GM23338 (cell line): ENCODE data around the gene PTGIS. TPM values are rescaled to one million over a fixed set of nuclear protein-coding genes. Genes with fewer than 3 reads are reported as not detected.

Source experiments
- ATAC-seq: fragments of 200-7000 bp; cut with Tn5 transposase; 3 replicates; pipeline ENCODE4 v1.9.1; 2020
- DNase-seq: peaks from one replicate; pipeline ENCODE4 v3.0.0-alpha.2; 2015; ENCODE audit warnings: low spot score
- H2AFZ ChIP-seq: fragments of 200-600 bp; sonication (generic); 2 replicates; pipeline ENCODE4 v1.8.0; 2016; ENCODE audit warnings: antibody characterized with exemption, mild to moderate bottlenecking, moderate library complexity
- H3F3A ChIP-seq: fragments of 200-600 bp; sonication (generic); replicated peaks from 2 replicates; pipeline ENCODE4 v1.8.0; 2017; ENCODE audit warnings: antibody characterized with exemption, mixed run types, low read depth
- H3K27ac ChIP-seq: fragments of 200-600 bp; sonication (generic); 2 replicates; pipeline ENCODE4 v1.6.1; 2016; ENCODE audit warnings: low read depth
- H3K27me3 ChIP-seq: fragments of 200-600 bp; sonication (generic); 2 replicates; pipeline ENCODE4 v1.8.0; 2016; ENCODE audit warnings: mild to moderate bottlenecking, mixed run types, moderate library complexity; ENCODE audit not compliant: insufficient read depth
- H3K36me3 ChIP-seq: fragments of 200-600 bp; sonication (generic); 2 replicates; pipeline ENCODE4 v1.8.0; 2016; ENCODE audit warnings: mild to moderate bottlenecking; ENCODE audit not compliant: insufficient read depth
- H3K4me1 ChIP-seq: fragments of 200-600 bp; sonication (generic); 2 replicates; pipeline ENCODE4 v1.8.0; 2016; ENCODE audit warnings: mild to moderate bottlenecking, moderate library complexity; ENCODE audit not compliant: insufficient read depth
- H3K4me2 ChIP-seq: fragments of 200-600 bp; sonication (generic); 2 replicates; pipeline ENCODE4 v1.7.1; 2017; ENCODE audit warnings: mixed run types
- H3K4me3 ChIP-seq: fragments of 200-600 bp; sonication (generic); 2 replicates; pipeline ENCODE4 v1.6.1; 2016; ENCODE audit warnings: mixed run types
- H3K79me2 ChIP-seq: fragments of 200-600 bp; sonication (generic); replicated peaks from 2 replicates; pipeline ENCODE4 v1.8.0; 2017; ENCODE audit warnings: mild to moderate bottlenecking; ENCODE audit not compliant: insufficient read depth
- H3K9me2 ChIP-seq: fragments of 200-600 bp; sonication (generic); 2 replicates; pipeline ENCODE4 v1.8.0; 2017; ENCODE audit not compliant: insufficient read depth
- H4K20me1 ChIP-seq: fragments of 200-600 bp; sonication (generic); replicated peaks from 2 replicates; pipeline ENCODE4 v1.8.0; 2017; ENCODE audit warnings: mild to moderate bottlenecking; ENCODE audit not compliant: insufficient read depth
- H3K27ac Mint-ChIP-seq: 2 replicates; pipeline ENCODE4 v1.8.0; 2020; ENCODE audit warnings: inconsistent platforms, mild to moderate bottlenecking, moderate library complexity, mixed read lengths
- H3K27me3 Mint-ChIP-seq: 3 replicates; pipeline ENCODE4 v1.8.0; 2022; ENCODE audit warnings: low read depth, mild to moderate bottlenecking, moderate library complexity, mixed read lengths, inconsistent platforms; ENCODE audit not compliant: insufficient read depth, poor library complexity
- H3K36me3 Mint-ChIP-seq: 3 replicates; pipeline ENCODE4 v1.8.0; 2021; ENCODE audit warnings: low read depth, mild to moderate bottlenecking, inconsistent platforms, moderate library complexity, mixed read lengths
- H3K4me1 Mint-ChIP-seq: 3 replicates; pipeline ENCODE4 v1.8.0; 2020; ENCODE audit warnings: mild to moderate bottlenecking, inconsistent platforms, mixed read lengths
- H3K4me3 Mint-ChIP-seq: 3 replicates; pipeline ENCODE4 v1.8.0; 2021; ENCODE audit warnings: moderate library complexity, mild to moderate bottlenecking, inconsistent platforms, mixed read lengths
- H3K9me3 Mint-ChIP-seq: 3 replicates; pipeline ENCODE4 v1.8.0; 2020; ENCODE audit warnings: moderate library complexity, mild to moderate bottlenecking, inconsistent platforms, mixed read lengths
- CREB1 ChIP-seq: fragments of 250-450 bp; sonication (Bioruptor Pico); IDR thresholded peaks from 2 replicates; pipeline ENCODE4 v1.5.0; 2020; ENCODE audit warnings: low read depth, mild to moderate bottlenecking, moderate library complexity
- EZH2 ChIP-seq: fragments of 200-600 bp; sonication (generic); IDR thresholded peaks from one replicate; pipeline ENCODE4 v1.8.0; 2017; ENCODE audit warnings: antibody characterized with exemption, mild to moderate bottlenecking, low read depth; ENCODE audit not compliant: unreplicated experiment
- EZH2phosphoT487 ChIP-seq: fragments of 200-600 bp; sonication (generic); IDR thresholded peaks from one replicate; pipeline ENCODE4 v1.8.1; 2018; ENCODE audit warnings: antibody characterized with exemption; ENCODE audit not compliant: unreplicated experiment
- JUNB ChIP-seq: IDR thresholded peaks from one replicate; pipeline ENCODE4 v1.6.1; 2016; ENCODE audit warnings: antibody characterized with exemption; ENCODE audit not compliant: unreplicated experiment
- NANOG ChIP-seq: IDR thresholded peaks from 2 replicates; pipeline ENCODE4 v1.6.1; 2016; ENCODE audit warnings: antibody characterized with exemption, borderline replicate concordance
- POLR2AphosphoS5 ChIP-seq: IDR thresholded peaks from 2 replicates; pipeline ENCODE4 v1.6.1; 2016; ENCODE audit warnings: antibody characterized with exemption, low read depth
- STAT1 ChIP-seq: IDR thresholded peaks from one replicate; pipeline ENCODE4 v1.6.1; 2016; ENCODE audit warnings: antibody characterized with exemption; ENCODE audit not compliant: unreplicated experiment
- ZNF114 ChIP-seq: fragments of 250-450 bp; sonication (Bioruptor Pico); IDR thresholded peaks from 2 replicates; pipeline ENCODE4 v1.5.0; 2020; ENCODE audit warnings: mild to moderate bottlenecking, moderate library complexity
- ZNF331 ChIP-seq: fragments of 250-450 bp; sonication (Bioruptor Pico); IDR thresholded peaks from 2 replicates; pipeline ENCODE4 v1.5.0; 2020; ENCODE audit warnings: low read depth, mild to moderate bottlenecking, moderate library complexity
- polyA plus RNA-seq: library from polyadenylated mRNA; unstranded; fragments of >200 nt; fragmentation: Nextera tagmentation; extraction: Ambion mirVana; gene quantifications from 2 replicates; pipeline ENCODE4 v1.2.1, GENCODE V29; 2016
- total RNA-seq: library from RNA; depleted of rRNA; stranded (reverse); fragments of >200 nt; shearing (Covaris generic); gene quantifications from 2 replicates; pipeline ENCODE4 v1.2.3, GENCODE V29; 2014
- TF ChIP-seq, protein P1 (sequence below): IDR thresholded peaks from 2 replicates; pipeline ENCODE4 v1.6.1; 2016; ENCODE audit warnings: antibody characterized with exemption
- TF ChIP-seq, protein P2 (sequence below): fragments of 250-450 bp; sonication (Bioruptor Pico); IDR thresholded peaks from 2 replicates; pipeline ENCODE4 v1.5.0; 2020; ENCODE audit warnings: mild to moderate bottlenecking, moderate library complexity
- TF ChIP-seq, protein P3 (sequence below): IDR thresholded peaks from one replicate; pipeline ENCODE4 v1.6.1; 2018; ENCODE audit warnings: antibody characterized with exemption; ENCODE audit not compliant: unreplicated experiment
- TF ChIP-seq, protein P4 (sequence below), 2 experiments: fragments of 200-600 bp in 1 of 2; sonication (generic) in 1 of 2; conservative IDR thresholded peaks; 2 replicates each; pipeline versions ENCODE4 v1.5.1 to v1.6.1; 2016 to 2017; ENCODE audit warnings: antibody characterized with exemption in 2 of 2, low read depth in 2 of 2, mild to moderate bottlenecking in 2 of 2, moderate library complexity in 1 of 2

PTGIS gene
- total and polyA plus RNA-seq, 2 experiments from 2014 or later, result 6.6 to 28.7 TPM

DNA sequence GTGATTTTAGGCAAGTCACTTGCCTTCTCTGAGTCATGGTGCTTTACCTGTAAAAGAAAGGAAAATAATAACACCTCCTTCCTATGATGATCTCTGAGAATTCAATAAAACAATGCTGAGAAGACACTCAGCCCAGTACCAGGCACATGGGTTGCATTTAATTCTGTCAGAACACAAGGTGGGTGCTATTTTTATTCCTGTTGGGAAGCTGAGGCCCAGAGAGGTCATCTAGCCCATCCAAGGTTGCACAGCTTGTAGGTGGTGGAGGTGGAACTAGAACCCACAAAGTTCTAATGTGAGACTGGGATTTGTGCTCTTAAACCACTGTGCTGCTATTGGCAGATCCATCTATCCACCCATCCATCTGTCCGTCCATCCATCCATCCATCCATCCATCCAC, 39.6 kb upstream of the PTGIS start:
- Histone ChIP-seq H3K36me3 (no peaks in the 10 kb centered on the region), H3K4me2 (no peak overlapping the region), H4K20me1 (no peaks in the 10 kb centered on the region), H3K9me2 (no peaks in the 10 kb centered on the region), H3K79me2 (no peaks in the 10 kb centered on the region), H2AFZ (no peak overlapping the region), H3K27me3 (no peaks in the 10 kb centered on the region), H3F3A (no peaks in the 10 kb centered on the region), H3K27ac (no peak overlapping the region), H3K4me3 (no peak overlapping the region), H3K4me1 (no peaks in the 10 kb centered on the region; the same call in 1 of the 2 replicates)
- Mint-ChIP-seq H3K27ac (no peak overlapping the region), H3K4me1 (peaks cover 5% of the 10 kb centered on the region; the same call in 2 of the 3 replicates), H3K36me3 (no peaks in the 10 kb centered on the region), H3K4me3 (no peak overlapping the region), H3K27me3 (peaks cover 1% of the 10 kb centered on the region), H3K9me3 (no peaks in the 10 kb centered on the region)
- no peak for DNase-seq
- no peak for ATAC-seq
- TF ChIP-seq ZNF114 (CRISPR knock-in tag) (no peak), EZH2 (no peak), ZNF331 (CRISPR knock-in tag) (no peak), JUNB (no peak), STAT1 (no peak), POLR2AphosphoS5 (no peak), EZH2phosphoT487 (no peak), CREB1 (no peak), NANOG (no peak)
- TF ChIP-seq, protein P1, sequence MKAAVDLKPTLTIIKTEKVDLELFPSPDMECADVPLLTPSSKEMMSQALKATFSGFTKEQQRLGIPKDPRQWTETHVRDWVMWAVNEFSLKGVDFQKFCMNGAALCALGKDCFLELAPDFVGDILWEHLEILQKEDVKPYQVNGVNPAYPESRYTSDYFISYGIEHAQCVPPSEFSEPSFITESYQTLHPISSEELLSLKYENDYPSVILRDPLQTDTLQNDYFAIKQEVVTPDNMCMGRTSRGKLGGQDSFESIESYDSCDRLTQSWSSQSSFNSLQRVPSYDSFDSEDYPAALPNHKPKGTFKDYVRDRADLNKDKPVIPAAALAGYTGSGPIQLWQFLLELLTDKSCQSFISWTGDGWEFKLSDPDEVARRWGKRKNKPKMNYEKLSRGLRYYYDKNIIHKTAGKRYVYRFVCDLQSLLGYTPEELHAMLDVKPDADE, result no peak
- TF ChIP-seq, protein P2, sequence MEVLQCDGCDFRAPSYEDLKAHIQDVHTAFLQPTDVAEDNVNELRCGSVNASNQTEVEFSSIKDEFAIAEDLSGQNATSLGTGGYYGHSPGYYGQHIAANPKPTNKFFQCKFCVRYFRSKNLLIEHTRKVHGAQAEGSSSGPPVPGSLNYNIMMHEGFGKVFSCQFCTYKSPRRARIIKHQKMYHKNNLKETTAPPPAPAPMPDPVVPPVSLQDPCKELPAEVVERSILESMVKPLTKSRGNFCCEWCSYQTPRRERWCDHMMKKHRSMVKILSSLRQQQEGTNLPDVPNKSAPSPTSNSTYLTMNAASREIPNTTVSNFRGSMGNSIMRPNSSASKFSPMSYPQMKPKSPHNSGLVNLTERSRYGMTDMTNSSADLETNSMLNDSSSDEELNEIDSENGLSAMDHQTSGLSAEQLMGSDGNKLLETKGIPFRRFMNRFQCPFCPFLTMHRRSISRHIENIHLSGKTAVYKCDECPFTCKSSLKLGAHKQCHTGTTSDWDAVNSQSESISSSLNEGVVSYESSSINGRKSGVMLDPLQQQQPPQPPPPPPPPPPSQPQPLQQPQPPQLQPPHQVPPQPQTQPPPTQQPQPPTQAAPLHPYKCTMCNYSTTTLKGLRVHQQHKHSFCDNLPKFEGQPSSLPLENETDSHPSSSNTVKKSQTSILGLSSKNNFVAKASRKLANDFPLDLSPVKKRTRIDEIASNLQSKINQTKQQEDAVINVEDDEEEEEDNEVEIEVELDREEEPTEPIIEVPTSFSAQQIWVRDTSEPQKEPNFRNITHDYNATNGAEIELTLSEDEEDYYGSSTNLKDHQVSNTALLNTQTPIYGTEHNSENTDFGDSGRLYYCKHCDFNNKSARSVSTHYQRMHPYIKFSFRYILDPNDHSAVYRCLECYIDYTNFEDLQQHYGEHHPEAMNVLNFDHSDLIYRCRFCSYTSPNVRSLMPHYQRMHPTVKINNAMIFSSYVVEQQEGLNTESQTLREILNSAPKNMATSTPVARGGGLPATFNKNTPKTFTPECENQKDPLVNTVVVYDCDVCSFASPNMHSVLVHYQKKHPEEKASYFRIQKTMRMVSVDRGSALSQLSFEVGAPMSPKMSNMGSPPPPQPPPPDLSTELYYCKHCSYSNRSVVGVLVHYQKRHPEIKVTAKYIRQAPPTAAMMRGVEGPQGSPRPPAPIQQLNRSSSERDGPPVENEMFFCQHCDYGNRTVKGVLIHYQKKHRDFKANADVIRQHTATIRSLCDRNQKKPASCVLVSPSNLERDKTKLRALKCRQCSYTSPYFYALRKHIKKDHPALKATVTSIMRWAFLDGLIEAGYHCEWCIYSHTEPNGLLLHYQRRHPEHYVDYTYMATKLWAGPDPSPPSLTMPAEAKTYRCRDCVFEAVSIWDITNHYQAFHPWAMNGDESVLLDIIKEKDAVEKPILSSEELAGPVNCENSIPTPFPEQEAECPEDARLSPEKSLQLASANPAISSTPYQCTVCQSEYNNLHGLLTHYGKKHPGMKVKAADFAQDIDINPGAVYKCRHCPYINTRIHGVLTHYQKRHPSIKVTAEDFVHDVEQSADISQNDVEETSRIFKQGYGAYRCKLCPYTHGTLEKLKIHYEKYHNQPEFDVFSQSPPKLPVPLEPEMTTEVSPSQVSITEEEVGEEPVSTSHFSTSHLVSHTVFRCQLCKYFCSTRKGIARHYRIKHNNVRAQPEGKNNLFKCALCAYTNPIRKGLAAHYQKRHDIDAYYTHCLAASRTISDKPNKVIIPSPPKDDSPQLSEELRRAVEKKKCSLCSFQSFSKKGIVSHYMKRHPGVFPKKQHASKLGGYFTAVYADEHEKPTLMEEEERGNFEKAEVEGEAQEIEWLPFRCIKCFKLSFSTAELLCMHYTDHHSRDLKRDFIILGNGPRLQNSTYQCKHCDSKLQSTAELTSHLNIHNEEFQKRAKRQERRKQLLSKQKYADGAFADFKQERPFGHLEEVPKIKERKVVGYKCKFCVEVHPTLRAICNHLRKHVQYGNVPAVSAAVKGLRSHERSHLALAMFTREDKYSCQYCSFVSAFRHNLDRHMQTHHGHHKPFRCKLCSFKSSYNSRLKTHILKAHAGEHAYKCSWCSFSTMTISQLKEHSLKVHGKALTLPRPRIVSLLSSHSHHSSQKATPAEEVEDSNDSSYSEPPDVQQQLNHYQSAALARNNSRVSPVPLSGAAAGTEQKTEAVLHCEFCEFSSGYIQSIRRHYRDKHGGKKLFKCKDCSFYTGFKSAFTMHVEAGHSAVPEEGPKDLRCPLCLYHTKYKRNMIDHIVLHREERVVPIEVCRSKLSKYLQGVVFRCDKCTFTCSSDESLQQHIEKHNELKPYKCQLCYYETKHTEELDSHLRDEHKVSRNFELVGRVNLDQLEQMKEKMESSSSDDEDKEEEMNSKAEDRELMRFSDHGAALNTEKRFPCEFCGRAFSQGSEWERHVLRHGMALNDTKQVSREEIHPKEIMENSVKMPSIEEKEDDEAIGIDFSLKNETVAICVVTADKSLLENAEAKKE (CRISPR knock-in tag), result no peak
- TF ChIP-seq, protein P3, sequence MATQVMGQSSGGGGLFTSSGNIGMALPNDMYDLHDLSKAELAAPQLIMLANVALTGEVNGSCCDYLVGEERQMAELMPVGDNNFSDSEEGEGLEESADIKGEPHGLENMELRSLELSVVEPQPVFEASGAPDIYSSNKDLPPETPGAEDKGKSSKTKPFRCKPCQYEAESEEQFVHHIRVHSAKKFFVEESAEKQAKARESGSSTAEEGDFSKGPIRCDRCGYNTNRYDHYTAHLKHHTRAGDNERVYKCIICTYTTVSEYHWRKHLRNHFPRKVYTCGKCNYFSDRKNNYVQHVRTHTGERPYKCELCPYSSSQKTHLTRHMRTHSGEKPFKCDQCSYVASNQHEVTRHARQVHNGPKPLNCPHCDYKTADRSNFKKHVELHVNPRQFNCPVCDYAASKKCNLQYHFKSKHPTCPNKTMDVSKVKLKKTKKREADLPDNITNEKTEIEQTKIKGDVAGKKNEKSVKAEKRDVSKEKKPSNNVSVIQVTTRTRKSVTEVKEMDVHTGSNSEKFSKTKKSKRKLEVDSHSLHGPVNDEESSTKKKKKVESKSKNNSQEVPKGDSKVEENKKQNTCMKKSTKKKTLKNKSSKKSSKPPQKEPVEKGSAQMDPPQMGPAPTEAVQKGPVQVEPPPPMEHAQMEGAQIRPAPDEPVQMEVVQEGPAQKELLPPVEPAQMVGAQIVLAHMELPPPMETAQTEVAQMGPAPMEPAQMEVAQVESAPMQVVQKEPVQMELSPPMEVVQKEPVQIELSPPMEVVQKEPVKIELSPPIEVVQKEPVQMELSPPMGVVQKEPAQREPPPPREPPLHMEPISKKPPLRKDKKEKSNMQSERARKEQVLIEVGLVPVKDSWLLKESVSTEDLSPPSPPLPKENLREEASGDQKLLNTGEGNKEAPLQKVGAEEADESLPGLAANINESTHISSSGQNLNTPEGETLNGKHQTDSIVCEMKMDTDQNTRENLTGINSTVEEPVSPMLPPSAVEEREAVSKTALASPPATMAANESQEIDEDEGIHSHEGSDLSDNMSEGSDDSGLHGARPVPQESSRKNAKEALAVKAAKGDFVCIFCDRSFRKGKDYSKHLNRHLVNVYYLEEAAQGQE, result no peak
- TF ChIP-seq, protein P4, sequence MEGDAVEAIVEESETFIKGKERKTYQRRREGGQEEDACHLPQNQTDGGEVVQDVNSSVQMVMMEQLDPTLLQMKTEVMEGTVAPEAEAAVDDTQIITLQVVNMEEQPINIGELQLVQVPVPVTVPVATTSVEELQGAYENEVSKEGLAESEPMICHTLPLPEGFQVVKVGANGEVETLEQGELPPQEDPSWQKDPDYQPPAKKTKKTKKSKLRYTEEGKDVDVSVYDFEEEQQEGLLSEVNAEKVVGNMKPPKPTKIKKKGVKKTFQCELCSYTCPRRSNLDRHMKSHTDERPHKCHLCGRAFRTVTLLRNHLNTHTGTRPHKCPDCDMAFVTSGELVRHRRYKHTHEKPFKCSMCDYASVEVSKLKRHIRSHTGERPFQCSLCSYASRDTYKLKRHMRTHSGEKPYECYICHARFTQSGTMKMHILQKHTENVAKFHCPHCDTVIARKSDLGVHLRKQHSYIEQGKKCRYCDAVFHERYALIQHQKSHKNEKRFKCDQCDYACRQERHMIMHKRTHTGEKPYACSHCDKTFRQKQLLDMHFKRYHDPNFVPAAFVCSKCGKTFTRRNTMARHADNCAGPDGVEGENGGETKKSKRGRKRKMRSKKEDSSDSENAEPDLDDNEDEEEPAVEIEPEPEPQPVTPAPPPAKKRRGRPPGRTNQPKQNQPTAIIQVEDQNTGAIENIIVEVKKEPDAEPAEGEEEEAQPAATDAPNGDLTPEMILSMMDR (conservative IDR thresholded peaks at IDR 0.05; ENCODE audit: low read depth in 2 of 2), result no peak
